ENCODE results near the gene TOP3B.

DNA sequence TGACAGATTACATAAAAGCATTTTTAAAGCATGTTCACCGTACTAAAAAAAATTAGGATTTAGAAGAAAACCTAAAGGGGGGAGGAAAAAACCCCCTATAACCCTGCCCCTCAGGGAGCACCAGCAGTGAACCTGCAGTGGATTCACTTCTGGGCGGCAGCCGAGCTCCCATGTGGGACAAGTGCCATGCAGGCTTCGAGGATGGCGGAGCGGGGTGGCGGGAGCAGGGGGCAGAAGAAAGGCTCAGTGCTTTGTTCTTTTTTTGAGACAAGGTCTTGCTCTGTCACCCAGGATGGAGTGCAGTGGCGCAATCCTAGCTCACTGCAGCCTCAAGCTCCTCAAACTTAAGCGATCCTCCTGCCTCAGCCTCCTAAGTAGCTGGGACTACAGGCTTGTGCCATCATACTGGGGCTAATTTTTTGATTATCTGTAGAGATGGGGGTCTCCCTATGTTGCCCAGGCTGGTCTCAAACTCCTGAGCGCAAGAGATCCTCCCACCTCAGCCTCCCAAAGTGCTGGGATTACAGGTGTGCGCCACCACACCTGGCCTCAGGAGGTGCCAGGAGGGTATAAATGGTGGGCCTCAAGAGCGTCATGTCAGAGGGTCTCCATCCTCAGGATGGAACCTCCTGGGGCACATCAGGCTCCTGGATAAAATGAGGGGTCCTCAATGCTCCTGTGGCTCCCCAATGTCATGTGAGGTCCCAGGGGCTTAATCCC is 64.0 kb downstream of the TOP3B start:
- TF ChIP-seq, protein P1, sequence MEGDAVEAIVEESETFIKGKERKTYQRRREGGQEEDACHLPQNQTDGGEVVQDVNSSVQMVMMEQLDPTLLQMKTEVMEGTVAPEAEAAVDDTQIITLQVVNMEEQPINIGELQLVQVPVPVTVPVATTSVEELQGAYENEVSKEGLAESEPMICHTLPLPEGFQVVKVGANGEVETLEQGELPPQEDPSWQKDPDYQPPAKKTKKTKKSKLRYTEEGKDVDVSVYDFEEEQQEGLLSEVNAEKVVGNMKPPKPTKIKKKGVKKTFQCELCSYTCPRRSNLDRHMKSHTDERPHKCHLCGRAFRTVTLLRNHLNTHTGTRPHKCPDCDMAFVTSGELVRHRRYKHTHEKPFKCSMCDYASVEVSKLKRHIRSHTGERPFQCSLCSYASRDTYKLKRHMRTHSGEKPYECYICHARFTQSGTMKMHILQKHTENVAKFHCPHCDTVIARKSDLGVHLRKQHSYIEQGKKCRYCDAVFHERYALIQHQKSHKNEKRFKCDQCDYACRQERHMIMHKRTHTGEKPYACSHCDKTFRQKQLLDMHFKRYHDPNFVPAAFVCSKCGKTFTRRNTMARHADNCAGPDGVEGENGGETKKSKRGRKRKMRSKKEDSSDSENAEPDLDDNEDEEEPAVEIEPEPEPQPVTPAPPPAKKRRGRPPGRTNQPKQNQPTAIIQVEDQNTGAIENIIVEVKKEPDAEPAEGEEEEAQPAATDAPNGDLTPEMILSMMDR (IDR thresholded peaks at IDR 0.05) = no peak
- TF ChIP-seq EZH2 (IDR thresholded peaks at IDR 0.05) (no peak), EZH2phosphoT487 (IDR thresholded peaks at IDR 0.05) (no peak)

Measured in neural progenitor cell (in vitro differentiated cells).